ENCODE results near the gene GNA15.

DNA sequence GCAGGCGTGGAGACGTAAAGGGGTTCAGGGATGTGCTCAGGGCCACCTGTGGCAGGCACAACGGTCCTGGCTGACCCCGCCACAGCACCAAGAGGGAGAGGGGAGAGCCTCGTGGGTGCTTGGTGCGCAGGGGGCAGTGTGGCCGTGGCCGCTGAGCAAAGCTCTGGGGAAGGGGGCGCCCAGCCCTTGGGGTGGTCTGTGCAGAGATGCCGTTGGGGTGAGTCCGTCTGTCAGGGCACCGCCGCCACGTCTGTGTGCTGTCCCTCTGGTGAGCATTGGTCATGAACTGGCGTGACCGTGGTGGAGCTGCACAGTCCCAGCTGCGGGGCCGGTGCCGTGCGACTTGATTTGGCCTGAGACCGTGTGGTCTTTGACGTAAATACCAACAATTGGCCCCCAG is 26.3 kb upstream of the GNA15 start:
- TF ChIP-seq, protein P1, sequence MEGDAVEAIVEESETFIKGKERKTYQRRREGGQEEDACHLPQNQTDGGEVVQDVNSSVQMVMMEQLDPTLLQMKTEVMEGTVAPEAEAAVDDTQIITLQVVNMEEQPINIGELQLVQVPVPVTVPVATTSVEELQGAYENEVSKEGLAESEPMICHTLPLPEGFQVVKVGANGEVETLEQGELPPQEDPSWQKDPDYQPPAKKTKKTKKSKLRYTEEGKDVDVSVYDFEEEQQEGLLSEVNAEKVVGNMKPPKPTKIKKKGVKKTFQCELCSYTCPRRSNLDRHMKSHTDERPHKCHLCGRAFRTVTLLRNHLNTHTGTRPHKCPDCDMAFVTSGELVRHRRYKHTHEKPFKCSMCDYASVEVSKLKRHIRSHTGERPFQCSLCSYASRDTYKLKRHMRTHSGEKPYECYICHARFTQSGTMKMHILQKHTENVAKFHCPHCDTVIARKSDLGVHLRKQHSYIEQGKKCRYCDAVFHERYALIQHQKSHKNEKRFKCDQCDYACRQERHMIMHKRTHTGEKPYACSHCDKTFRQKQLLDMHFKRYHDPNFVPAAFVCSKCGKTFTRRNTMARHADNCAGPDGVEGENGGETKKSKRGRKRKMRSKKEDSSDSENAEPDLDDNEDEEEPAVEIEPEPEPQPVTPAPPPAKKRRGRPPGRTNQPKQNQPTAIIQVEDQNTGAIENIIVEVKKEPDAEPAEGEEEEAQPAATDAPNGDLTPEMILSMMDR (IDR thresholded peaks at IDR 0.05; ENCODE audit: borderline replicate concordance, extremely low read depth, low read length, poor library complexity, severe bottlenecking): no peak
- no peak for TF ChIP-seq EZH2 (IDR thresholded peaks at IDR 0.05; ENCODE audit: borderline replicate concordance, low read depth, low read length, severe bottlenecking)
